ENCODE data around the gene ETV7.

- TF ChIP-seq CTCF (conservative IDR thresholded peaks at IDR 0.05; ENCODE audit: low read length) (no peak), EZH2phosphoT487 (IDR thresholded peaks at IDR 0.05; ENCODE audit: borderline replicate concordance) (no peak)
Measured at GRCh38 chr6:36349240-36349639, 38.2 kb downstream of the ETV7 start.

Measured in Loucy (cell line).